ENCODE data around the gene GMIP. TPM values are rescaled to one million over a fixed set of nuclear protein-coding genes. Genes with fewer than 3 reads are reported as not detected.

Gene GMIP
- total RNA-seq, 2 experiments from 2014 or later = 30.1 to 48.7 TPM

GRCh38 chr19:19672816-19673215 is 29.4 kb upstream of the GMIP start:
- Histone ChIP-seq H2AFZ (ENCODE audit: low read length) (no peak overlapping the region), H3K4me1 (ENCODE audit: insufficient read depth, low read length, poor library complexity, severe bottlenecking) (peaks cover 8% of the 10 kb centered on the region), H4K20me1 (ENCODE audit: insufficient read depth, low read length) (peaks cover 7% of the 10 kb centered on the region; the same call in 1 of the 2 replicates), H3K79me2 (ENCODE audit: insufficient read depth, low read depth, low read length) (peaks cover 89% of the 10 kb centered on the region), H3K4me3 (ENCODE audit: low read depth, low read length, poor library complexity, severe bottlenecking) (no peak overlapping the region), H3K27ac (ENCODE audit: low read depth, low read length, poor library complexity, severe bottlenecking) (no peak overlapping the region), H3K4me2 (ENCODE audit: low read length) (no peak overlapping the region), H3K9me3 (ENCODE audit: low read length) (peaks cover 32% of the 10 kb centered on the region), H3K36me3 (ENCODE audit: insufficient read depth, low read length) (peaks cover 83% of the 10 kb centered on the region), H3K9me2 (ENCODE audit: insufficient read depth, low read length) (no peaks in the 10 kb centered on the region)
- TF ChIP-seq EZH2phosphoT487 (IDR thresholded peaks at IDR 0.05; ENCODE audit: borderline replicate concordance, low read depth, low read length) (no peak), CTCF (conservative IDR thresholded peaks at IDR 0.05; ENCODE audit: low read length) (no peak)
- ChIA-PET POLR2A (no interaction called here), CTCF (ENCODE audit: unreplicated experiment) (no interaction called here)
- intact Hi-C loops (cut with micrococcal nuclease; ENCODE audit: unreplicated experiment) = no loop called here
- no peak for DNase-seq (ENCODE audit: low spot score)
- no TSS peak for BruUV-seq (replicated peaks)

GRCh38 chr19:19670070-19670551 is 26.7 kb upstream of the GMIP start:
- H3K9me2 ChIP-seq (ENCODE audit: insufficient read depth, low read length) = no peaks in the 10 kb centered on the region
- ChIA-PET POLR2A (interaction anchor here (0.7 to 0.8 kb wide), 2 partner anchors 196 to 894 kb away, joined by 3 read pairs; no protein-coding TSS in a partner anchor), CTCF (ENCODE audit: unreplicated experiment) (no interaction called here)
- no peak overlapping the region for H2AFZ ChIP-seq (ENCODE audit: low read length)
- TF ChIP-seq CTCF (conservative IDR thresholded peaks at IDR 0.05; ENCODE audit: low read length) (no peak), EZH2phosphoT487 (IDR thresholded peaks at IDR 0.05; ENCODE audit: borderline replicate concordance, low read depth, low read length) (no peak)
- H3K36me3 ChIP-seq (ENCODE audit: insufficient read depth, low read length) = peaks cover 56% of the 10 kb centered on the region
- DNase-seq (ENCODE audit: low spot score) = no peak
- peak overlapping the region; percentile 99 for H3K4me3 ChIP-seq (ENCODE audit: low read depth, low read length, poor library complexity, severe bottlenecking)
- peaks cover 9% of the 10 kb centered on the region for H3K9me3 ChIP-seq (ENCODE audit: low read length)
- H4K20me1 ChIP-seq (ENCODE audit: insufficient read depth, low read length) = peaks cover 7% of the 10 kb centered on the region; the same call in 1 of the 2 replicates
- BruUV-seq (replicated peaks) = TSS peak; percentile 67
- peaks cover 70% of the 10 kb centered on the region for H3K79me2 ChIP-seq (ENCODE audit: insufficient read depth, low read depth, low read length)
- peaks cover 35% of the 10 kb centered on the region for H3K4me1 ChIP-seq (ENCODE audit: insufficient read depth, low read length, poor library complexity, severe bottlenecking)
- intact Hi-C loops (cut with micrococcal nuclease; ENCODE audit: unreplicated experiment) = no loop called here
- peak overlapping the region; percentile 96 for H3K4me2 ChIP-seq (ENCODE audit: low read length)
- H3K27ac ChIP-seq (ENCODE audit: low read depth, low read length, poor library complexity, severe bottlenecking) = peak overlapping the region; percentile 97

Data from OCI-LY7 (cell line).